RWPE1 (cell line): ENCODE data around the gene GPR37L1.

Experiments used
- CTCF ChIA-PET: fragments of 350-600 bp; sonication (Branson Sonifier 250); formaldehyde crosslinking; extraction: SDS; loops from one replicate; lab custom pipeline; 2021; lab: Yijun Ruan, JAX
- POLR2A ChIA-PET: fragments of 400-600 bp; formaldehyde crosslinking; extraction: SDS; loops from one replicate; lab custom pipeline; 2020; ENCODE audit warnings: antibody characterized with exemption; ENCODE audit not compliant: low non-redundant PET; lab: Yijun Ruan, JAX
- DNase-seq: peaks from one replicate; pipeline ENCODE4 v3.0.0; 2012; ENCODE audit warnings: low spot score
- H3K27ac ChIP-seq: fragments of 450-650 bp; 2 replicates; pipeline ENCODE4 v1.5.1; 2017
- CTCF ChIP-seq: fragments of 450-650 bp; conservative IDR thresholded peaks from 2 replicates; pipeline ENCODE4 v1.5.1; 2017; ENCODE audit warnings: low read depth, mild to moderate bottlenecking

GPR37L1 gene

GRCh38 chr1:202093858-202094257 is 28.9 kb upstream of the GPR37L1 start:
- DNase-seq: no peak
- no peak overlapping the region for H3K27ac ChIP-seq
- TF ChIP-seq CTCF: no peak
- CTCF ChIA-PET: interaction anchor here (2.0 kb wide), 1 partner anchor 198 kb away, joined by 6 read pairs; no protein-coding TSS in a partner anchor
- POLR2A ChIA-PET: no interaction called here

- no peak overlapping the region for H3K27ac ChIP-seq
- ChIA-PET CTCF (interaction anchor here (0.9 to 1.0 kb wide), 2 partner anchors 91 to 102 kb away, joined by 3 to 4 read pairs; partner anchors contain the start of gene ELF3), POLR2A (no interaction called here)
- no peak for DNase-seq
- TF ChIP-seq CTCF: no peak
Observed at GRCh38 chr1:202101184-202101583, 21.5 kb upstream of the GPR37L1 start.

- CTCF ChIA-PET: no interaction called here
- no peak for TF ChIP-seq CTCF
- no peak for DNase-seq
- H3K27ac ChIP-seq: no peak overlapping the region
- POLR2A ChIA-PET: no interaction called here
Observed at GRCh38 chr1:202104073-202104472, 18.6 kb upstream of the GPR37L1 start.

- no peak for TF ChIP-seq CTCF
- DNase-seq: peak; percentile 73
- CTCF ChIA-PET: interaction anchor here (0.6 to 2.2 kb wide), 4 partner anchors 26 to 201 kb away, joined by 3 to 12 read pairs (median 4); no protein-coding TSS in a partner anchor
- H3K27ac ChIP-seq: peak overlapping the region; percentile 2; the same call in 1 of the 2 replicates
- POLR2A ChIA-PET: interaction anchor here (0.7 to 0.9 kb wide), 2 partner anchors 94 to 96 kb away, joined by 4 read pairs; partner anchors contain the start of gene ELF3
Observed at GRCh38 chr1:202105571-202106339, 17.0 kb upstream of the GPR37L1 start.

- ChIA-PET CTCF (interaction anchor here (0.6 to 2.2 kb wide), 5 partner anchors 24 to 143 kb away, joined by 3 to 12 read pairs (median 4); no protein-coding TSS in a partner anchor), POLR2A (interaction anchor here (0.9 kb wide), 1 partner anchor 96 kb away, joined by 4 read pairs; the partner anchor contains the start of gene ELF3)
- no peak for TF ChIP-seq CTCF
- peak overlapping the region; percentile 9; the same call in 1 of the 2 replicates for H3K27ac ChIP-seq
- peak; percentile 56 for DNase-seq
Observed at GRCh38 chr1:202106340-202107254, 16.1 kb upstream of the GPR37L1 start.
